HG02610 (cell line): ENCODE data around the gene DNAJB6.

Source experiments
- ATAC-seq: cut with Tn5 transposase; IDR thresholded peaks from one replicate; pipeline ENCODE4 v1.9.1; 2021; ENCODE audit warnings: mild to moderate bottlenecking, moderate library complexity; ENCODE audit not compliant: unreplicated experiment

The DNAJB6 gene

DNA sequence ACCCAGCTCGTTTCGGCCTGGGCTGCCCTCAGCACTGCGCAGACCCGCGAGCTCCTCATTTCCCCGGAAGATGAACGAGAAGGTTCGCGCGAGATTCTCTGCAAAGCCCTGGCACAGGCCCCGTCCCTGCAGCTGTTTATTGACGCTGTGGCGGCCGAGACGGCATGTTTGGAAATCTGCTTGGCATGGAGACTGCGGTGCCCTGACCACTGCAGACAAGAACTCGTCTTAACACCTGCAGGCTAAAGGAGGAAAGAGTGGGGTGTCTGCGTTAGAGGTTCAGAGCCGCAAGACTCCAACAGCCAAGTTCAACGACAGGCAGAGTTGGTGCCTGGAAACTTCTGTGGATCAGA lies 125.6 kb downstream of the DNAJB6 start:
- ATAC-seq = no peak

DNA sequence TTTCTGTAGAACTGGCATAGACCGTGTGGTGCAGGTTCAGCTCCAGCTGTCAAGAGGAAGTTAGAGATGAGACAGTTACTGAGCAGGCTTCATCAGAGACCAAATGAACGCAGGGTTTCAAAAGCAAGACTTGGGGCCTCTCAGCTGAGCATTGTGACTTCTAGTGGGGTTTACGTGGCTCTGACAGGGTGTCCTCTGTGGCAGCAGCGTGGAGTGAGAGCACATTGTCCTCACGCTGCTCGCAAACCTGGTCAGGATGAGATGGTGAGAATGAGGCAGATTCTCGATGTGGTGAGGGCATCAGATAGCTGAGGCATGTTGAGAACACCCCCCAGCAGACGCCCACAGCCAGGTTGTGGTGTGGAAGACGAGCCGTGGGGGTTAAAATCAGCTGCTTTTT lies 126.0 kb downstream of the DNAJB6 start:
- ATAC-seq = no peak

GRCh38 chr7:157463245-157463644 lies 126.4 kb downstream of the DNAJB6 start:
- no peak for ATAC-seq

GRCh38 chr7:157464111-157464970 lies 127.5 kb downstream of the DNAJB6 start:
- no peak for ATAC-seq

GRCh38 chr7:157464971-157465886 lies 128.4 kb downstream of the DNAJB6 start:
- ATAC-seq = no peak

DNA sequence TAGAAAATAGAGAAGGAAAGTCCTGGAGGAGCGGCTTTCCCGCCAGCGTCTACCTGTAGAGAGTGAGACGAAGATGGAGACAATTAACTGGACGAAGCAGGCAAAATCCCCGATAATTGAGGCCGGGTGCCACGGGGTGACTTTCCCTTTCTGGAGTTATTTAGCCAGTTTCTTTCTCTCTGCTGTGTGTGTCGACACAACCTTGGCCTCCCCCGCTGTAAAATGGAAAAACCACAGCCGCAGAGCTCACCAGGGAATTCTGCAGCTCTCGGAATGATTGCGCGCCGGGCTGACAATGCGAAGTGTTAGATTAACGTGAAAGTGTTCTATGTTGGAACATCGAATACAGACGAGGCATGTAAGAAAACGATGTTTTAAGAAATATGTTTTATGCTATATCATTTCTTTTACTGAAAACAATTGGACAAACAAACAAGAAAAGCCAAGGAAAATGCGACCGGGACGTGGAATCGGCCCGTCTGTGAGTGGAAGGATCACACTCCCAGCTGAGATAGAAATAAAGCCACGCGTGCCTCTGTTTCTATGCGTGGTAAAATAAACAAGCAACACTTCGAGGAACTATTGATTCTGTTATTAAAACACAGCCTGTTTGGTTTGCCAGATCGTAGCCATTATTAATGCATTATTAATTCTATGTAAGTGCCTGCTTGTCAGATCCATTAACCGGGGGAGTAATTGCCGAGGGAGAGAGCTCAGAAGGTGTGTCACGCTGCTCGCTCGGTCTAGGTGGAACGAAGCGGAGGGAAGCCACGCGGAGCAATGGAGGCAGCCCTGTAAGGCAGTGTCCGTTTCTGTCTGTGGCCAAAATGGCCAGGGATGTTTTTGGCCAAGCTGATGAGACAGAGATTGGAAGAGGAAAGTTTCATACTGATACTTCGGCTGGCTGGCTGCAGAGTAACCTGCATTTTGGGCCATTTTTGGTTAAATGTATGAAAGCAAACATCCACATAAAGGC lies 129.4 kb downstream of the DNAJB6 start:
- no peak for ATAC-seq

DNA sequence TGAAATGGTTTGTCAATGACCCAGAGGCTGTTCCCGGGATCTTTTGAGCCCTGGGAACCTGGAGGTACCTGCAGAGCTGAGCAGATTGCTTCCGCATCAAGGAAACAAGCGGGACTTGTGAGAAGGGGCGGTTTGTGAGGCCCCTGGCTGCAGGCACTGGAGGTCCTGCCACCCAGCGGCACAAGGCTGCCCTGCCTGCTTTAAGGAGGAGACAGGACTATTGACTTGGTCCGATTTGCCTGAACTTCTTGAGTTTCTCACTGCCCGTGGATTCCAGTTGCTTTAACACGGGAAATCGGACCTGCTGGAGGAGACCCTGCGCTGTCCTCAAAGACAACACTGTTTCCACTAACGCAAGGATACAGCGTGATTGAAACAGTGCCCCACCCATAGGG lies 130.1 kb downstream of the DNAJB6 start:
- ATAC-seq = no peak
